GM23248 (cell line): ENCODE measurements around the gene GJD3. TPM values are rescaled to one million over a fixed set of nuclear protein-coding genes. Genes with fewer than 3 reads are reported as not detected.

Experiments
- DNase-seq: peaks from one replicate; pipeline ENCODE4 v3.0.0-alpha.2; 2015
- H2AFZ ChIP-seq: fragments of 200-600 bp; sonication (generic); 2 replicates; pipeline ENCODE4 v1.6.1; 2016; ENCODE audit warnings: antibody characterized with exemption
- H3F3A ChIP-seq: fragments of 200-600 bp; sonication (generic); 2 replicates; pipeline ENCODE4 v1.6.1; 2016; ENCODE audit warnings: mild to moderate bottlenecking, antibody characterized with exemption, mixed run types; ENCODE audit not compliant: insufficient read depth
- H3K27ac ChIP-seq: fragments of 200-600 bp; sonication (generic); 2 replicates; pipeline ENCODE4 v1.5.1; 2016; ENCODE audit warnings: mild to moderate bottlenecking
- H3K27me3 ChIP-seq: fragments of 200-600 bp; sonication (generic); replicated peaks from 2 replicates; pipeline ENCODE4 v1.6.1; 2016; ENCODE audit warnings: mild to moderate bottlenecking; ENCODE audit not compliant: insufficient read depth
- H3K36me3 ChIP-seq: fragments of 200-600 bp; sonication (generic); 2 replicates; pipeline ENCODE4 v1.6.1; 2016; ENCODE audit warnings: low read depth, mild to moderate bottlenecking
- H3K4me1 ChIP-seq: fragments of 200-600 bp; sonication (generic); 2 replicates; pipeline ENCODE4 v1.6.1; 2016; ENCODE audit warnings: mild to moderate bottlenecking; ENCODE audit not compliant: insufficient read depth
- H3K4me2 ChIP-seq: fragments of 200-600 bp; sonication (generic); one replicate; pipeline ENCODE4 v1.6.1; 2016; ENCODE audit warnings: mild to moderate bottlenecking; ENCODE audit not compliant: unreplicated experiment
- H3K4me3 ChIP-seq: fragments of 200-600 bp; sonication (generic); 2 replicates; pipeline ENCODE4 v1.5.1; 2016; ENCODE audit warnings: mild to moderate bottlenecking
- H3K79me2 ChIP-seq: fragments of 200-600 bp; sonication (generic); 2 replicates; pipeline ENCODE4 v1.6.1; 2016; ENCODE audit warnings: mild to moderate bottlenecking; ENCODE audit not compliant: insufficient read depth
- H3K9ac ChIP-seq: fragments of 200-600 bp; sonication (generic); 2 replicates; pipeline ENCODE4 v1.6.1; 2016; ENCODE audit warnings: mild to moderate bottlenecking
- H3K9me2 ChIP-seq: fragments of 200-600 bp; sonication (generic); 2 replicates; pipeline ENCODE4 v1.6.1; 2016; ENCODE audit warnings: mixed run types, mild to moderate bottlenecking, moderate library complexity; ENCODE audit not compliant: insufficient read depth
- H3K9me3 ChIP-seq: fragments of 200-600 bp; sonication (generic); one replicate; pipeline ENCODE4 v1.6.1; 2017; ENCODE audit warnings: low read depth
- H4K20me1 ChIP-seq: fragments of 200-600 bp; sonication (generic); 2 replicates; pipeline ENCODE4 v1.6.0; 2016; ENCODE audit not compliant: insufficient read depth
- EZH2 ChIP-seq: fragments of 200-600 bp; sonication (generic); IDR thresholded peaks from 2 replicates; pipeline ENCODE4 v1.6.1; 2018; ENCODE audit warnings: antibody characterized with exemption, mild to moderate bottlenecking; ENCODE audit not compliant: insufficient read depth, poor library complexity, severe bottlenecking
- EZH2phosphoT487 ChIP-seq: fragments of 200-600 bp; sonication (generic); IDR thresholded peaks from 2 replicates; pipeline ENCODE4 v1.6.1; 2018; ENCODE audit warnings: antibody characterized with exemption, moderate library complexity, mild to moderate bottlenecking, low read depth; ENCODE audit not compliant: insufficient read depth
- WGBS, 2 experiments: methylation state at CpG; one replicate each; pipeline ENCODE4 v1.1.6; 2015 to 2017; ENCODE audit warnings: low lambda C conversion rate in 2 of 2, low coverage in 1 of 2; ENCODE audit errors: missing lambda C conversion rate in 2 of 2; 5-methylcytosine and 5-hydroxymethylcytosine counted together
- in situ Hi-C: fragments of 300-500 bp; cut with MboI; formaldehyde crosslinking; loops from 2 replicates; pipeline ENCODE4 v1.15.0; 2020
- polyA plus RNA-seq: library from polyadenylated mRNA; unstranded; fragments of >200 nt; fragmentation: Nextera tagmentation; extraction: Ambion mirVana; gene quantifications from 2 replicates; pipeline ENCODE4 v1.2.1, GENCODE V29; 2016
- small RNA-seq: library from RNA; depleted of rRNA; stranded (forward); fragments of <200 nt; gene quantifications from one replicate; pipeline ENCODE3, GENCODE V24; 2014; ENCODE audit warnings: low read depth, low replicate concordance
- total RNA-seq: library from RNA; depleted of rRNA; stranded (reverse); fragments of >200 nt; shearing (Covaris generic); gene quantifications from 2 replicates; pipeline ENCODE4 v1.2.3, GENCODE V29; 2014; rRNA removed

Gene GJD3
- total and polyA plus RNA-seq, 2 experiments from 2014 or later: 1.2 to 2.0 TPM

- no peak for DNase-seq
- TF ChIP-seq EZH2 (no peak), EZH2phosphoT487 (no peak)
- Histone ChIP-seq H3K27ac (peak overlapping the region; percentile 95), H3K79me2 (peaks cover 29% of the 10 kb centered on the region), H2AFZ (no peak overlapping the region), H3F3A (peaks cover 12% of the 10 kb centered on the region), H3K9me3 (no peaks in the 10 kb centered on the region), H3K36me3 (no peaks in the 10 kb centered on the region), H3K4me1 (peaks cover 66% of the 10 kb centered on the region), H3K9me2 (no peaks in the 10 kb centered on the region), H3K4me2 (peak overlapping the region; percentile 51), H3K27me3 (no peaks in the 10 kb centered on the region), H3K9ac (peak overlapping the region; percentile 96), H3K4me3 (no peak overlapping the region), H4K20me1 (no peaks in the 10 kb centered on the region)
- in situ Hi-C loops: no loop called here
- WGBS, 2 experiments: 53 to 59% methylated on average over 9 of the region's 9 CpGs
Observed at GRCh38 chr17:40315678-40316570, 48.6 kb downstream of the GJD3 start.

- H3K4me1 ChIP-seq: peaks cover 59% of the 10 kb centered on the region
- no peak overlapping the region for H3K9ac ChIP-seq
- peaks cover 12% of the 10 kb centered on the region for H3F3A ChIP-seq
- DNase-seq: no peak
- H3K79me2 ChIP-seq: peaks cover 22% of the 10 kb centered on the region
- 63 to 71% methylated on average over 3 of the region's 3 CpGs for WGBS, 2 experiments
- no peak overlapping the region for H3K27ac ChIP-seq
- no peaks in the 10 kb centered on the region for H3K9me3 ChIP-seq
- no peaks in the 10 kb centered on the region for H4K20me1 ChIP-seq
- H3K36me3 ChIP-seq: no peaks in the 10 kb centered on the region
- TF ChIP-seq EZH2: no peak
- TF ChIP-seq EZH2phosphoT487: no peak
- no peak overlapping the region for H2AFZ ChIP-seq
- H3K27me3 ChIP-seq: no peaks in the 10 kb centered on the region
- in situ Hi-C loops: no loop called here
- no peaks in the 10 kb centered on the region for H3K9me2 ChIP-seq
- no peak overlapping the region for H3K4me2 ChIP-seq
- H3K4me3 ChIP-seq: no peak overlapping the region
Observed at GRCh38 chr17:40315206-40315605, 49.3 kb downstream of the GJD3 start.

- peak; percentile 98 for DNase-seq
- no peak overlapping the region for H2AFZ ChIP-seq
- 0% methylated on average over 2 to 3 of the region's 3 CpGs for WGBS, 2 experiments
- H3K27ac ChIP-seq: peak overlapping the region; percentile 31
- peaks cover 54% of the 10 kb centered on the region for H3K4me1 ChIP-seq
- in situ Hi-C loops: no loop called here
- no peaks in the 10 kb centered on the region for H3K27me3 ChIP-seq
- TF ChIP-seq EZH2 (no peak), EZH2phosphoT487 (no peak)
- H4K20me1 ChIP-seq: no peaks in the 10 kb centered on the region
- H3K4me3 ChIP-seq: no peak overlapping the region
- H3K4me2 ChIP-seq: peak overlapping the region; percentile 64
- no peaks in the 10 kb centered on the region for H3K36me3 ChIP-seq
- H3K79me2 ChIP-seq: peaks cover 15% of the 10 kb centered on the region
- H3K9me3 ChIP-seq: no peaks in the 10 kb centered on the region
- peaks cover 12% of the 10 kb centered on the region for H3F3A ChIP-seq
- H3K9ac ChIP-seq: no peak overlapping the region
- H3K9me2 ChIP-seq: no peaks in the 10 kb centered on the region
Observed at GRCh38 chr17:40314584-40314956, 50.0 kb downstream of the GJD3 start.

GRCh38 chr17:40313668-40314583 lies 50.6 kb downstream of the GJD3 start:
- TF ChIP-seq EZH2: no peak
- no peak for TF ChIP-seq EZH2phosphoT487
- H3K4me2 ChIP-seq: peak overlapping the region; percentile 64

More at GRCh38 chr17:40313668-40314583, 50.6 kb downstream of the GJD3 start:
- Histone ChIP-seq H3F3A (peaks cover 12% of the 10 kb centered on the region), H3K4me1 (peaks cover 60% of the 10 kb centered on the region), H2AFZ (no peak overlapping the region), H3K4me3 (no peak overlapping the region), H3K27me3 (no peaks in the 10 kb centered on the region), H3K9ac (no peak overlapping the region), H4K20me1 (no peaks in the 10 kb centered on the region), H3K36me3 (no peaks in the 10 kb centered on the region), H3K9me3 (no peaks in the 10 kb centered on the region), H3K79me2 (peaks cover 9% of the 10 kb centered on the region), H3K9me2 (no peaks in the 10 kb centered on the region), H3K27ac (peak overlapping the region; percentile 31)
- WGBS, 2 experiments: 66 to 82% methylated on average over 4 to 7 of the region's 7 CpGs
- in situ Hi-C loops: no loop called here
- peak; percentile 39 for DNase-seq

Small RNA genes within 50 kb of the gene (small RNA-seq; reads per million reads assigned to genes)
- gene RF00019 (not detected), gene RNA5SP441 (not detected)

Other genes with a start within 250 kb of the GJD3 start
- gene MSL1, start 242.8 kb downstream of the GJD3 start, total RNA-seq: 45.3 and 76.1 TPM in 2 replicates
- 8.9 and 9.0 TPM in 2 replicates for gene MSL1, start 242.8 kb downstream of the GJD3 start, polyA plus RNA-seq
- gene CASC3, start 224.2 kb downstream of the GJD3 start, total RNA-seq: 28.7 and 49.3 TPM in 2 replicates
- 37.1 and 39.1 TPM in 2 replicates for gene CASC3, start 224.2 kb downstream of the GJD3 start, polyA plus RNA-seq
- gene RAPGEFL1, start 187.3 kb downstream of the GJD3 start, total RNA-seq: 0.51 and 0.76 TPM in 2 replicates
- 0.77 and 0.96 TPM in 2 replicates for gene RAPGEFL1, start 187.3 kb downstream of the GJD3 start, polyA plus RNA-seq
- gene WIPF2, start 145.4 kb downstream of the GJD3 start, total RNA-seq: 5.9 and 6.2 TPM in 2 replicates
- 20.5 and 21.5 TPM in 2 replicates for gene WIPF2, start 145.4 kb downstream of the GJD3 start, polyA plus RNA-seq
- 12.4 and 13.4 TPM in 2 replicates for gene CDC6, start 76.9 kb downstream of the GJD3 start, total RNA-seq
- gene CDC6, start 76.9 kb downstream of the GJD3 start, polyA plus RNA-seq: 8.8 and 9.8 TPM in 2 replicates
- 32.2 and 38.9 TPM in 2 replicates for gene RARA, start 55.6 kb downstream of the GJD3 start, total RNA-seq
- 23.7 and 24.5 TPM in 2 replicates for gene RARA, start 55.6 kb downstream of the GJD3 start, polyA plus RNA-seq
- 71.4 and 75.8 TPM in 2 replicates for gene TOP2A, start 53.2 kb upstream of the GJD3 start, total RNA-seq
- 39.6 and 47.0 TPM in 2 replicates for gene TOP2A, start 53.2 kb upstream of the GJD3 start, polyA plus RNA-seq
- 361 and 408 TPM in 2 replicates for gene IGFBP4, start 78.7 kb upstream of the GJD3 start, total RNA-seq
- 1,209 and 1,277 TPM in 2 replicates for gene IGFBP4, start 78.7 kb upstream of the GJD3 start, polyA plus RNA-seq
- gene TNS4, start 136.9 kb upstream of the GJD3 start, total RNA-seq: not detected in 2 replicates
- gene TNS4, start 136.9 kb upstream of the GJD3 start, polyA plus RNA-seq: 0.20 and 0.44 TPM in 2 replicates
- gene CCR7, start 200.7 kb upstream of the GJD3 start, total RNA-seq: not detected in 2 replicates
- 0.68 and 1.2 TPM in 2 replicates for gene CCR7, start 200.7 kb upstream of the GJD3 start, polyA plus RNA-seq